WERI-Rb-1 (cell line): ENCODE results near the gene TMEM100.

Experiments used
- DNase-seq: peaks from one replicate; pipeline ENCODE4 v3.0.0-alpha.2; 2020
- H3K27ac ChIP-seq: fragments of 250-450 bp; sonication (Bioruptor Pico); 2 replicates; pipeline ENCODE4 v1.5.1; 2020; ENCODE audit warnings: mild to moderate bottlenecking, moderate library complexity
- H3K27me3 ChIP-seq: fragments of 250-450 bp; sonication (Bioruptor Pico); 2 replicates; pipeline ENCODE4 v1.5.1; 2021; ENCODE audit warnings: mild to moderate bottlenecking, low read depth, moderate library complexity; ENCODE audit not compliant: insufficient read depth, severe bottlenecking
- H3K36me3 ChIP-seq: fragments of 250-450 bp; sonication (Bioruptor Pico); 2 replicates; pipeline ENCODE4 v1.5.1; 2020; ENCODE audit warnings: mild to moderate bottlenecking, moderate library complexity
- H3K4me3 ChIP-seq: 2 replicates; pipeline ENCODE4 v1.5.1; 2011; ENCODE audit warnings: low read depth, mild to moderate bottlenecking, control low read depth, low read length
- H3K9me3 ChIP-seq: fragments of 250-450 bp; sonication (Bioruptor Pico); 2 replicates; pipeline ENCODE4 v1.5.1; 2021; ENCODE audit warnings: mild to moderate bottlenecking, moderate library complexity; ENCODE audit not compliant: severe bottlenecking
- CTCF ChIP-seq: IDR thresholded peaks from 2 replicates; pipeline ENCODE4 v1.5.1; 2011; ENCODE audit warnings: low read depth, mild to moderate bottlenecking, control low read depth, inconsistent platforms, low read length

The TMEM100 gene

GRCh38 chr17:55728361-55728760, 5.7 kb upstream of the TMEM100 start:
- no peak for TF ChIP-seq CTCF
- Histone ChIP-seq H3K27me3 (peaks cover 13% of the 10 kb centered on the region), H3K9me3 (no peaks in the 10 kb centered on the region), H3K36me3 (no peaks in the 10 kb centered on the region), H3K4me3 (no peak overlapping the region), H3K27ac (no peak overlapping the region)
- no peak for DNase-seq

- peaks cover 17% of the 10 kb centered on the region for H3K27me3 ChIP-seq
- H3K9me3 ChIP-seq: no peaks in the 10 kb centered on the region
- H3K4me3 ChIP-seq: no peak overlapping the region
- no peak overlapping the region for H3K27ac ChIP-seq
- no peak for DNase-seq
- no peak for TF ChIP-seq CTCF
- no peaks in the 10 kb centered on the region for H3K36me3 ChIP-seq
Measured at GRCh38 chr17:55727920-55728319, 5.3 kb upstream of the TMEM100 start.

GRCh38 chr17:55727275-55727674, 4.6 kb upstream of the TMEM100 start:
- no peak overlapping the region for H3K4me3 ChIP-seq
- DNase-seq: no peak
- no peaks in the 10 kb centered on the region for H3K36me3 ChIP-seq
- H3K27ac ChIP-seq: no peak overlapping the region
- H3K27me3 ChIP-seq: peaks cover 17% of the 10 kb centered on the region
- TF ChIP-seq CTCF: no peak
- no peaks in the 10 kb centered on the region for H3K9me3 ChIP-seq

- Histone ChIP-seq H3K27ac (no peak overlapping the region), H3K4me3 (no peak overlapping the region), H3K36me3 (no peaks in the 10 kb centered on the region), H3K9me3 (no peaks in the 10 kb centered on the region), H3K27me3 (peaks cover 17% of the 10 kb centered on the region)
- no peak for TF ChIP-seq CTCF
- no peak for DNase-seq
Measured at GRCh38 chr17:55726440-55726839, 3.8 kb upstream of the TMEM100 start.

GRCh38 chr17:55723488-55723848, 804 bp upstream of the TMEM100 start:
- no peak overlapping the region for H3K4me3 ChIP-seq
- peaks cover 21% of the 10 kb centered on the region for H3K27me3 ChIP-seq
- H3K27ac ChIP-seq: no peak overlapping the region
- no peaks in the 10 kb centered on the region for H3K9me3 ChIP-seq
- H3K36me3 ChIP-seq: no peaks in the 10 kb centered on the region
- no peak for TF ChIP-seq CTCF
- no peak for DNase-seq

GRCh38 chr17:55722016-55722736, 488 bp downstream of the TMEM100 start:
- Histone ChIP-seq H3K27me3 (peaks cover 21% of the 10 kb centered on the region), H3K36me3 (no peaks in the 10 kb centered on the region), H3K27ac (no peak overlapping the region), H3K4me3 (no peak overlapping the region), H3K9me3 (no peaks in the 10 kb centered on the region)
- no peak for DNase-seq
- TF ChIP-seq CTCF: no peak
